Measurements from ENCODE around the gene ARHGAP18.
A peak's percentile ranks its signal among the peaks of the same experiment; 100 is the strongest.

ARHGAP18 gene

DNA sequence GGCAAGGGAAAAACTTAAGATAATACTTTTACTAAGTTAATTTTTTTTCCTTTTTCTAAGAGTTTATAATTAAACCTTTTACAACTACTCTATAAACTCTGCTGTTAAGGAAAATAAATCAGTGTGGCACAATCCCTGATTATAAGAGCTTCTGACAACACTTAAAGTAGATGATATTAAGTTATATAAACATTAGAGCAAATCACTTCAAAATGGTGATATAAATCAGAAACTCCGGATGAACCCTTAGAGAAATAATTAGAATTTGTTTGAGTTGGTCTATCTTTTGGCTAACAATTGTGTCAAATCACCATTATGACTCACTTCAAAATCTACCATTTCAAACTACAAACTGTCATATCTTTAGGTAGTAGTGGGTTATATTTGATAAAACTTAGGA lies 104.9 kb downstream of the ARHGAP18 start:
- TF ChIP-seq, protein P1, sequence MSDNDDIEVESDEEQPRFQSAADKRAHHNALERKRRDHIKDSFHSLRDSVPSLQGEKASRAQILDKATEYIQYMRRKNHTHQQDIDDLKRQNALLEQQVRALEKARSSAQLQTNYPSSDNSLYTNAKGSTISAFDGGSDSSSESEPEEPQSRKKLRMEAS (IDR thresholded peaks at IDR 0.05) = no peak
- TF ChIP-seq TEAD4 (IDR thresholded peaks at IDR 0.05) (no peak), TAF1 (IDR thresholded peaks at IDR 0.05; ENCODE audit: low read depth) (no peak), EP300 (IDR thresholded peaks at IDR 0.05; ENCODE audit: borderline replicate concordance) (no peak), RAD21 (IDR thresholded peaks at IDR 0.05; ENCODE audit: low read depth) (no peak), EGR1 (IDR thresholded peaks at IDR 0.05) (no peak), CEBPB (IDR thresholded peaks at IDR 0.05) (no peak), YY1 (IDR thresholded peaks at IDR 0.05; ENCODE audit: low read depth) (no peak), CREB1 (IDR thresholded peaks at IDR 0.05; ENCODE audit: low read depth) (no peak)
- TF ChIP-seq, protein P2, sequence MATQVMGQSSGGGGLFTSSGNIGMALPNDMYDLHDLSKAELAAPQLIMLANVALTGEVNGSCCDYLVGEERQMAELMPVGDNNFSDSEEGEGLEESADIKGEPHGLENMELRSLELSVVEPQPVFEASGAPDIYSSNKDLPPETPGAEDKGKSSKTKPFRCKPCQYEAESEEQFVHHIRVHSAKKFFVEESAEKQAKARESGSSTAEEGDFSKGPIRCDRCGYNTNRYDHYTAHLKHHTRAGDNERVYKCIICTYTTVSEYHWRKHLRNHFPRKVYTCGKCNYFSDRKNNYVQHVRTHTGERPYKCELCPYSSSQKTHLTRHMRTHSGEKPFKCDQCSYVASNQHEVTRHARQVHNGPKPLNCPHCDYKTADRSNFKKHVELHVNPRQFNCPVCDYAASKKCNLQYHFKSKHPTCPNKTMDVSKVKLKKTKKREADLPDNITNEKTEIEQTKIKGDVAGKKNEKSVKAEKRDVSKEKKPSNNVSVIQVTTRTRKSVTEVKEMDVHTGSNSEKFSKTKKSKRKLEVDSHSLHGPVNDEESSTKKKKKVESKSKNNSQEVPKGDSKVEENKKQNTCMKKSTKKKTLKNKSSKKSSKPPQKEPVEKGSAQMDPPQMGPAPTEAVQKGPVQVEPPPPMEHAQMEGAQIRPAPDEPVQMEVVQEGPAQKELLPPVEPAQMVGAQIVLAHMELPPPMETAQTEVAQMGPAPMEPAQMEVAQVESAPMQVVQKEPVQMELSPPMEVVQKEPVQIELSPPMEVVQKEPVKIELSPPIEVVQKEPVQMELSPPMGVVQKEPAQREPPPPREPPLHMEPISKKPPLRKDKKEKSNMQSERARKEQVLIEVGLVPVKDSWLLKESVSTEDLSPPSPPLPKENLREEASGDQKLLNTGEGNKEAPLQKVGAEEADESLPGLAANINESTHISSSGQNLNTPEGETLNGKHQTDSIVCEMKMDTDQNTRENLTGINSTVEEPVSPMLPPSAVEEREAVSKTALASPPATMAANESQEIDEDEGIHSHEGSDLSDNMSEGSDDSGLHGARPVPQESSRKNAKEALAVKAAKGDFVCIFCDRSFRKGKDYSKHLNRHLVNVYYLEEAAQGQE (IDR thresholded peaks at IDR 0.05; ENCODE audit: low read depth) = no peak
- TF ChIP-seq, protein P3, sequence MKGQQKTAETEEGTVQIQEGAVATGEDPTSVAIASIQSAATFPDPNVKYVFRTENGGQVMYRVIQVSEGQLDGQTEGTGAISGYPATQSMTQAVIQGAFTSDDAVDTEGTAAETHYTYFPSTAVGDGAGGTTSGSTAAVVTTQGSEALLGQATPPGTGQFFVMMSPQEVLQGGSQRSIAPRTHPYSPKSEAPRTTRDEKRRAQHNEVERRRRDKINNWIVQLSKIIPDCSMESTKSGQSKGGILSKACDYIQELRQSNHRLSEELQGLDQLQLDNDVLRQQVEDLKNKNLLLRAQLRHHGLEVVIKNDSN (IDR thresholded peaks at IDR 0.05) = no peak

DNA sequence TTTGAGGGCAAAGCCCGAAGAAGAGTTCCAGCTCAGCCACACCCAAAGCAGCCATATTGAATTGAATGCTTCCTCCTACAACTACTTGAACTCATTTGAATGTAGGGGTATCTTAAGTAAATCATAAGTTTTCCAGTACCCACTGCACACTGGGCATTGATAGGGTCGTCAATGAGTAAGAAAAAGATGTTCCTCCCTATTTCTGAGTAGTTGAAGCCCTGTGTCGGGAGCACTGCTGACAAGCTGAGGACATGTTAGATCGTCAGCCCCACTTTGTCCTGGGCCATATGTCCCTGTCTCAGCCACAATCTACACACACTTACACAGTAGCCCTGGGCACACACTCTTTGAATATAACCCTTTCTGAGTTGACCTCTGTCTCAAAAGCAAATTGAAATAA lies 105.7 kb downstream of the ARHGAP18 start:
- TF ChIP-seq TCF12 (IDR thresholded peaks at IDR 0.05; ENCODE audit: low read depth) = no peak

DNA sequence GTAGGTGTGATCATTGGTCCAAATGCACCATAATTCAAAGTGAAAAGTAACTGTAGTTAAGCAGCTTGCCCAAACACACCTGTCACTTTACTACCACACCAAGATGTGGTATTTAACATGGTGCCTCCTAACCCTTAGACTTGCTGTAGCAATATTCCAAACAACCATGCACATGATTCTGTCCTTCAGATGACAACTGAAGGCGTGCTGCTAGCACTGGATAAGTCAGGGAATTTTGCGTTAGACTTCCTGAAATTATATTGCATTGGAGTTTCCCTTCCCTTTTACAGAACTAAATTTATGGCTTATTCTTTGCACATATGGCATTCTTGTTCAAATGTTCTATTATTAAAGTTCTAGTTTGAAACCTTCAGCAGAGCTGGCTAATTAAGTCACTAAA lies 106.2 kb downstream of the ARHGAP18 start:
- TF ChIP-seq TCF12 (IDR thresholded peaks at IDR 0.05; ENCODE audit: low read depth) (no peak), NFIC (IDR thresholded peaks at IDR 0.05) (no peak), TEAD4 (IDR thresholded peaks at IDR 0.05) (no peak), CEBPB (IDR thresholded peaks at IDR 0.05) (no peak), FOXM1 (IDR thresholded peaks at IDR 0.05; ENCODE audit: borderline replicate concordance, low read depth) (no peak), TAF1 (IDR thresholded peaks at IDR 0.05; ENCODE audit: low read depth) (no peak), YY1 (IDR thresholded peaks at IDR 0.05; ENCODE audit: low read depth) (no peak), EP300 (IDR thresholded peaks at IDR 0.05; ENCODE audit: borderline replicate concordance) (no peak)
- TF ChIP-seq, protein P1 (IDR thresholded peaks at IDR 0.05) = no peak
- TF ChIP-seq, protein P3 (IDR thresholded peaks at IDR 0.05) = no peak

DNA sequence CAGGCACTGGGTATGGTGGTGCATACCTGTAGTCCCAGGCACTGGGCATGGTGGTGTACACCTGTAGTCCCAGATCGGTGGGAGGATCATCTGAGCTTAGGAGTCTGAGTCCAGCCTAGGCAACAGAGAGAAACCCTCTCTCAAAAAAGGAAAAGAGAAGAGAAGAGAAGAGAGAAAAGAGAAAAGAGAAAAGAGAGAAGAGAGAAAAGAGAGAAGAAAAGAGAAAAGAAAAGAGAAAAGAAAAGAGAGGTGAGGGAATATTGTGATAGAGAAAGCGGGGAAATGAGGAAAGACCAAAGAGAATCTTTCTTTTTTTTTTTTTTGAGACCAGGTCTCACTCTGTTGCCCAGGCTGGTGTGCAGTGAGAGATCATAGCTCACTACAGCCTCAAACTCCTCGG lies 108.7 kb downstream of the ARHGAP18 start:
- TF ChIP-seq, protein P2 (IDR thresholded peaks at IDR 0.05; ENCODE audit: low read depth) = no peak
- TF ChIP-seq TAF1 (IDR thresholded peaks at IDR 0.05; ENCODE audit: low read depth) (no peak), RAD21 (IDR thresholded peaks at IDR 0.05; ENCODE audit: low read depth) (no peak), TEAD4 (IDR thresholded peaks at IDR 0.05) (no peak), YY1 (IDR thresholded peaks at IDR 0.05; ENCODE audit: low read depth) (no peak), ZBTB7A (IDR thresholded peaks at IDR 0.05; ENCODE audit: low read depth) (no peak), NFIC (IDR thresholded peaks at IDR 0.05) (no peak), TCF12 (IDR thresholded peaks at IDR 0.05; ENCODE audit: low read depth) (no peak)
- TF ChIP-seq, protein P3 (IDR thresholded peaks at IDR 0.05) = no peak
- TF ChIP-seq, protein P1 (IDR thresholded peaks at IDR 0.05) = no peak

DNA sequence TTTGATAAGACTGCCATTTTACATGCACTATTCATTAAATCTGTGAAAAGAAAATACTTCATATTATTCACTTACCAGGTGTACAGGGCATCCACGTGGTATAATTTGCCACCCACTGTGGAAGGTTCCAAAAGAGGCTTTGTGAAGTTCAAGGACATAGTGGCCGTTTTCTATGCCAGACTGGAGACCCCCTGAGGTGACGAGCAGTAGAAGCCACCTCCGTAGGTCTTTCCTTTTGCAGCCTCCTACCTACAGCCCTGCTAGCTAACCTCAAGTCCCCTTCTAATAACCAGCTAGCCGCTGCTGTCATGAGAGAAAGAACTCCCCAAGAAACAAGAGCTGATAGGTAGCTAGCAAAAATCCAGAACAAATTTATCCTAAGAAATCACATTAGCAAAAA lies 110.5 kb downstream of the ARHGAP18 start:
- no peak for TF ChIP-seq CEBPB (IDR thresholded peaks at IDR 0.05)

DNA sequence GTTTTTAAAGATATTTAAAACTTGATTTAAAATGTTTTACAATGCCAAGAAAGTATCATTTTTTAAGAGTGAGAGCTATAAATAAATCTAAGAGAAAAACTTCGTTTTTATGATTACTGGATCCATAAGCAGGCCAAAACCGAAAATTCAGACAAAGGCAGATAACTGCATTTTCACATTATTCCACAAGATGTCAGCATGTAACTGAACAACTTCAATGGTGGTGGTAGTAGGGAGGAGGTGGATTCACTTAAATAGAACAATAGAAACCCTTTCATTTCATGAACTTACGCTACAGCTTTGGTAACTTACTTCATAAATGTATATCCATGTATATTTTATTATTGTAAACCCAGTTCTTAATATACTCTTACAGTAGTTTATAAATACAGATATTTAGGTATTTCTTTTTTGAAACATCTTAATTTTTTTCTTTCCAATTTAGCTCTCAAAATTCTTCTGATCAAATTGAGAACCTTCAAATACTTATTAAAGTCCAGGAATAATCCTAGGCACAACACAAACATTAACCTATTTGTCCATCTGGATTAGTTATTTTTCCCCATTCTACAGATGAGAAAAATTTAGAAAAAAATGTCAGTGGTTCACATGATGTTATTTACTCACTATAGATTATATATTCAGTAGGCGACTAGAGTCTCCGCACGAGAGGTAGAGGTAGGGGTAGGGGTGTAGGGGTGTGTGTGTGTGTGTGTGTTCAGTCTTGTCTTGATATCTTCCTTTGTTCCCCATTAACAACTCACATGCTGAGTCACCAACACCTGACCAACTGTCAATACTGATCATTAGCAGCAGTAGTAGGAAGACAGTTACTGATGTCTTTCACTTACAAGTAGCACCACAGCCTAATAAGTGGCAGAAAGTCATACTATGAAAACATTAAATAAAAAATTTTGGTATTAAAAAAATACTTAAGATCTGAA lies 111.5 kb downstream of the ARHGAP18 start:
- TF ChIP-seq FOXM1 (IDR thresholded peaks at IDR 0.05; ENCODE audit: borderline replicate concordance, low read depth) (no peak), CREB1 (IDR thresholded peaks at IDR 0.05; ENCODE audit: low read depth) (no peak), RAD21 (IDR thresholded peaks at IDR 0.05; ENCODE audit: low read depth) (peak; percentile 94), TCF12 (IDR thresholded peaks at IDR 0.05; ENCODE audit: low read depth) (no peak)
